HepG2 (cell line): Measurements from ENCODE around the gene SNURF. TPM values are rescaled to one million over a fixed set of nuclear protein-coding genes. Genes with fewer than 3 reads are reported as not detected.

Experiments used
- ATAC-seq: fragments of 200-7000 bp; cut with Tn5 transposase; 3 replicates; pipeline ENCODE4 v1.9.1; 2020; ENCODE audit warnings: mild to moderate bottlenecking, moderate library complexity
- BruUV-seq: library from RNA; stranded (reverse); fragments of 400-500 nt; replicated peaks from 2 replicates; lab custom pipeline; 2021; lab: Mats Ljungman, UMichigan
- CTCF ChIA-PET: fragments of 300-600 bp; formaldehyde crosslinking; extraction: SDS; loops from one replicate; lab custom pipeline; 2021; ENCODE audit warnings: low total read pairs, inconsistent platforms, low intra/inter-chr PET ratio; lab: Yijun Ruan, JAX
- POLR2A ChIA-PET: fragments of 350-600 bp; sonication (Branson Sonifier 250); formaldehyde crosslinking; loops from one replicate; lab custom pipeline; 2020; ENCODE audit warnings: antibody characterized with exemption, inconsistent platforms; lab: Yijun Ruan, JAX
- DNase-seq: peaks from one replicate; pipeline ENCODE4 v3.0.0-alpha.2; 2015; ENCODE audit warnings: low spot score
- FAIRE-seq: peaks from 3 replicates; lab custom pipeline; 2011; peaks lifted over from hg19 to GRCh38; lab: Jason Lieb, UNC
- H2AFZ ChIP-seq: one replicate; pipeline ENCODE4 v1.6.1; 2011; ENCODE audit warnings: low read length, inconsistent platforms
- H3K27ac ChIP-seq: fragments of 300-600 bp; 3 replicates; pipeline ENCODE4 v1.8.0; 2011; ENCODE audit warnings: mixed run types, mild to moderate bottlenecking, mixed read lengths, low read length, inconsistent platforms; ENCODE audit not compliant: insufficient read depth; ENCODE audit errors: extremely low read length
- H3K27me3 ChIP-seq, 2 experiments: fragments of 200-600 bp in 1 of 2; 2 replicates in 1 of 2; 3 replicates in 1 of 2; pipeline versions ENCODE4 v1.6.0 to v1.8.0; 2011; ENCODE audit warnings: low read length in 2 of 2, mild to moderate bottlenecking in 2 of 2, moderate library complexity in 2 of 2, inconsistent platforms in 1 of 2; ENCODE audit not compliant: insufficient read depth in 2 of 2, control insufficient read depth in 1 of 2
- H3K36me3 ChIP-seq, 2 experiments: fragments of 200-600 bp in 1 of 2; replicated peaks in 1 of 2; 2 replicates in 1 of 2; 3 replicates in 1 of 2; pipeline versions ENCODE4 v1.5.1 to v1.8.0; 2011; ENCODE audit warnings: low read length in 2 of 2, inconsistent platforms in 1 of 2; ENCODE audit not compliant: insufficient read depth in 2 of 2, control insufficient read depth in 1 of 2
- H3K4me1 ChIP-seq: 2 replicates; pipeline ENCODE4 v1.5.1; 2012; ENCODE audit warnings: low read length, inconsistent platforms; ENCODE audit not compliant: insufficient read depth
- H3K4me2 ChIP-seq: 2 replicates; pipeline ENCODE4 v1.6.0; 2011; ENCODE audit warnings: low read depth, low read length, inconsistent platforms
- H3K4me3 ChIP-seq, 3 experiments: fragments of 200-600 bp in 1 of 3; sonication (generic), shearing (Covaris generic) in 1 of 3; replicated peaks in 1 of 3; 2 replicates each; pipeline ENCODE4 v1.5.1; 2011 to 2016; ENCODE audit warnings: low read length in 3 of 3, inconsistent platforms in 2 of 3, low read depth in 2 of 3, mild to moderate bottlenecking in 2 of 3, control low read depth in 1 of 3, mixed read lengths in 1 of 3; ENCODE audit not compliant: insufficient read depth in 1 of 3
- H3K79me2 ChIP-seq: one replicate; pipeline ENCODE4 v1.6.1; 2011; ENCODE audit warnings: low read length, inconsistent platforms; ENCODE audit not compliant: insufficient read depth
- H3K9ac ChIP-seq: 2 replicates; pipeline ENCODE4 v1.6.0; 2011; ENCODE audit warnings: mild to moderate bottlenecking, low read depth, low read length, inconsistent platforms; ENCODE audit not compliant: insufficient read depth
- H3K9me3 ChIP-seq: 2 replicates; pipeline ENCODE4 v1.5.1; 2012; ENCODE audit warnings: mild to moderate bottlenecking, low read length
- H4K20me1 ChIP-seq: 2 replicates; pipeline ENCODE4 v1.6.0; 2011; ENCODE audit warnings: inconsistent platforms, mild to moderate bottlenecking, low read length, moderate library complexity; ENCODE audit not compliant: insufficient read depth
- ARID5B ChIP-seq: IDR thresholded peaks from 2 replicates; pipeline ENCODE4 v1.4.0; 2020; ENCODE audit warnings: mild to moderate bottlenecking, missing genetic modification reagents
- ATF1 ChIP-seq: IDR thresholded peaks from 2 replicates; pipeline ENCODE4 v1.6.1; 2016; ENCODE audit warnings: mild to moderate bottlenecking, control low read depth
- HNF4A ChIP-seq: sonication (generic); formaldehyde crosslinking; IDR thresholded peaks from 2 replicates; pipeline ENCODE4 v1.4.0; 2020; ENCODE audit warnings: missing genetic modification reagents
- MIXL1 ChIP-seq: IDR thresholded peaks from 2 replicates; pipeline ENCODE4 v1.6.1; 2016
- PAXIP1 ChIP-seq: sonication (generic); formaldehyde crosslinking; conservative IDR thresholded peaks from 2 replicates; pipeline ENCODE4 v1.4.0; 2020; ENCODE audit warnings: mild to moderate bottlenecking, missing genetic modification reagents, moderate library complexity
- ZBTB42 ChIP-seq: sonication (generic); formaldehyde crosslinking; IDR thresholded peaks from 2 replicates; pipeline ENCODE4 v1.5.0; 2020; ENCODE audit warnings: mild to moderate bottlenecking, missing genetic modification reagents
- ZFP1 ChIP-seq: IDR thresholded peaks from 2 replicates; pipeline ENCODE4 v1.6.1; 2016
- ZNF276 ChIP-seq: sonication (generic); formaldehyde crosslinking; IDR thresholded peaks from 2 replicates; pipeline ENCODE4 v1.4.0; 2020; ENCODE audit warnings: mild to moderate bottlenecking, low read depth, missing genetic modification reagents
- ZNF790 ChIP-seq: sonication (generic); formaldehyde crosslinking; IDR thresholded peaks from 2 replicates; pipeline ENCODE4 v1.8.0; 2022; ENCODE audit warnings: missing genetic modification reagents, mild to moderate bottlenecking, borderline replicate concordance
- WGBS: methylation state at CpG from one replicate; pipeline ENCODE4 v1.1.6; 2017; ENCODE audit warnings: low lambda C conversion rate; 5-methylcytosine and 5-hydroxymethylcytosine counted together
- in situ Hi-C: cut with HindIII; loops from 2 replicates; pipeline ENCODE4 v1.10.0; 2017; ENCODE audit warnings: low pct_unique_long_range_greater_than_20kb; ENCODE audit not compliant: extremely low pct_ligation_motif_present
- intact Hi-C: fragments of 100-400 bp; cut with micrococcal nuclease; formaldehyde crosslinking; loops from one replicate; pipeline ENCODE4 v1.10.0; 2022; ENCODE audit not compliant: unreplicated experiment
- polyA plus RNA-seq, 8 experiments: library from polyadenylated mRNA; depleted of rRNA in 3 of 8; stranded (reverse) in 7 of 8; unstranded in 1 of 8; fragments of >200 nt; fragmentation: Illumina TruSeq in 4 of 8; extraction: Trizol in 4 of 8; gene quantifications; 2 replicates each; pipeline versions ENCODE4 v1.2.1 to v1.2.3, GENCODE V29; 2011 to 2016; ENCODE audit warnings: low read depth in 4 of 8, missing spikeins in 1 of 8, mixed read lengths in 1 of 8; ENCODE audit not compliant: insufficient read depth in 1 of 8
- total RNA-seq, 5 experiments: library from RNA; depleted of rRNA; stranded (reverse); fragments of >200 nt; fragmentation: Illumina TruSeq; extraction: Trizol; gene quantifications; 2 replicates each; pipeline ENCODE4 v1.2.3, GENCODE V29; 2016; ENCODE audit warnings: low read depth in 1 of 5

The SNURF gene
- total and polyA plus RNA-seq, 2 of the 13 experiments (the other 11 are each of a cell fraction or from before 2014, with no cell fraction given), result 2.1 to 7.6 TPM

GRCh38 chr15:24961967-24962366, 7.2 kb downstream of the SNURF start:
- H3K79me2 ChIP-seq, result peaks cover 78% of the 10 kb centered on the region
- no peak overlapping the region for H3K9ac ChIP-seq
- ChIA-PET CTCF (no interaction called here), POLR2A (no interaction called here)
- H4K20me1 ChIP-seq, result peaks cover 14% of the 10 kb centered on the region
- H3K4me3 ChIP-seq, result 0 out of 6 replicates have a peak overlapping the region, but pooled peaks of 1 of the 3 experiments have one; percentile 26
- TF ChIP-seq ZBTB42 (CRISPR knock-in tag), result no peak
- TF ChIP-seq HNF4A (CRISPR knock-in tag), result 0 out of 2 replicates have a peak, but pooled peaks have one; percentile 7
- no peak for TF ChIP-seq ZNF276 (CRISPR knock-in tag)
- TF ChIP-seq ZNF790 (CRISPR knock-in tag), result no peak
- TF ChIP-seq ATF1 (CRISPR knock-in tag), result no peak
- no peak for TF ChIP-seq ZFP1 (CRISPR knock-in tag)
- peaks cover 54% of the 10 kb centered on the region for H3K9me3 ChIP-seq
- H3K4me1 ChIP-seq, result peaks cover 49% of the 10 kb centered on the region
- in situ Hi-C loops (no loop called here), intact Hi-C loops (no loop called here)
- H3K4me2 ChIP-seq, result peak overlapping the region; percentile 50; the same call in 1 of the 2 replicates
- H3K27me3 ChIP-seq, result no peaks in the 10 kb centered on the region; a peak in 1 of 5 replicates
- no peak overlapping the region for H2AFZ ChIP-seq
- DNase-seq (no peak), FAIRE-seq (no peak), ATAC-seq (peak; percentile 55; the same call in 1 of the 3 replicates)
- H3K27ac ChIP-seq, result peak overlapping the region; percentile 48
- WGBS, result 31% methylated on average over 4 of the region's 4 CpGs
- peaks cover 0 to 7% of the 10 kb centered on the region in 2 experiments; a peak in 1 of 5 replicates for H3K36me3 ChIP-seq
- BruUV-seq, result no TSS peak

GRCh38 chr15:24962880-24963279, 8.1 kb downstream of the SNURF start:
- CTCF ChIA-PET, result no interaction called here
- no TSS peak for BruUV-seq
- peaks cover 40% of the 10 kb centered on the region for H3K4me1 ChIP-seq
- TF ChIP-seq ARID5B (peak; percentile 16; the same call in 1 of the 2 replicates), MIXL1 (CRISPR knock-in tag) (peak; percentile 73), PAXIP1 (CRISPR knock-in tag) (peak; percentile 50)

More at GRCh38 chr15:24962880-24963279, 8.1 kb downstream of the SNURF start:
- H3K9me3 ChIP-seq, result peaks cover 48% of the 10 kb centered on the region
- H3K27ac ChIP-seq, result peak overlapping the region; percentile 40
- peaks cover 0 to 9% of the 10 kb centered on the region in 2 experiments; a peak in 1 of 5 replicates for H3K36me3 ChIP-seq
- H3K4me3 ChIP-seq, result no peak overlapping the region
- H4K20me1 ChIP-seq, result peaks cover 12% of the 10 kb centered on the region
- 32% methylated on average over 4 of the region's 4 CpGs for WGBS
- FAIRE-seq (peak; percentile 32), DNase-seq (peak; percentile 46), ATAC-seq (peak; percentile 87)
- no peak overlapping the region for H2AFZ ChIP-seq
- H3K9ac ChIP-seq, result no peak overlapping the region
- POLR2A ChIA-PET, result no interaction called here
- H3K79me2 ChIP-seq, result peaks cover 69% of the 10 kb centered on the region
- in situ Hi-C loops (no loop called here), intact Hi-C loops (no loop called here)
- no peak overlapping the region for H3K4me2 ChIP-seq
- no peaks in the 10 kb centered on the region; a peak in 1 of 5 replicates for H3K27me3 ChIP-seq
